HepG2 (cell line): ENCODE results near the gene RLF.

ENCODE experiments used
- CTCF ChIP-seq: sonication (generic); formaldehyde crosslinking; IDR thresholded peaks from 2 replicates; pipeline ENCODE4 v1.5.0; 2020; ENCODE audit warnings: mild to moderate bottlenecking, missing genetic modification reagents, moderate library complexity
- KDM6A ChIP-seq: IDR thresholded peaks from 2 replicates; pipeline ENCODE4 v1.6.1; 2016; ENCODE audit warnings: low read depth
- MYC ChIP-seq: sonication (generic); formaldehyde crosslinking; IDR thresholded peaks from 2 replicates; pipeline ENCODE4 v1.9.0; 2021; ENCODE audit warnings: missing genetic modification reagents, borderline replicate concordance
- POLR2A ChIP-seq, 2 experiments: IDR thresholded peaks; 2 replicates each; pipeline ENCODE4 v1.6.1; 2011; ENCODE audit warnings: low read depth in 2 of 2, low read length in 2 of 2, mild to moderate bottlenecking in 1 of 2, moderate library complexity in 1 of 2; ENCODE audit not compliant: insufficient read depth in 1 of 2
- PRMT3 ChIP-seq: sonication (generic); formaldehyde crosslinking; IDR thresholded peaks from 2 replicates; pipeline ENCODE4 v1.8.1; 2022; ENCODE audit warnings: low read depth, mild to moderate bottlenecking, moderate library complexity, missing genetic modification reagents, borderline replicate concordance
- RAD51 ChIP-seq: fragments of 450-650 bp; IDR thresholded peaks from 2 replicates; pipeline ENCODE4 v1.6.1; 2016; ENCODE audit warnings: borderline replicate concordance
- SUZ12 ChIP-seq: fragments of 150-350 bp; IDR thresholded peaks from 2 replicates; pipeline ENCODE4 v1.6.1; 2014; ENCODE audit warnings: low read depth, low read length
- ZBTB8A ChIP-seq: sonication (generic); formaldehyde crosslinking; IDR thresholded peaks from 2 replicates; pipeline ENCODE4 v1.4.0; 2020; ENCODE audit warnings: mild to moderate bottlenecking, low read depth, missing genetic modification reagents, borderline replicate concordance

- no peak for TF ChIP-seq CTCF
- no peak for TF ChIP-seq POLR2A (IDR thresholded peaks at IDR 0.05; ENCODE audit: insufficient read depth in 1 of 2, low read depth in 2 of 2, low read length in 2 of 2)
- no peak for TF ChIP-seq ZBTB8A
- TF ChIP-seq RAD51: no peak
- no peak for TF ChIP-seq MYC
- no peak for TF ChIP-seq KDM6A (CRISPR knock-in tag)
- no peak for TF ChIP-seq SUZ12
- no peak for TF ChIP-seq PRMT3
These were observed 61.0 kb downstream of the RLF start for GRCh38 chr1:40221977-40222772.
